Muscle layer of duodenum (tissue), 2 donors: ENCODE measurements around the gene LDLRAP1.

Source experiments
- H3K27ac ChIP-seq: one replicate; pipeline ENCODE4 v1.7.0; 2013; ENCODE audit warnings: mild to moderate bottlenecking, low read length
- H3K27me3 ChIP-seq: one replicate; pipeline ENCODE4 v1.7.0; 2013; ENCODE audit warnings: low read depth, mild to moderate bottlenecking, control low read depth, low read length
- H3K36me3 ChIP-seq, 2 donors: one replicate each; pipeline ENCODE4 v1.7.0; 2013; ENCODE audit warnings: low read length in 2 of 2, control low read depth in 1 of 2, mild to moderate bottlenecking in 1 of 2; ENCODE audit not compliant: insufficient read depth in 2 of 2, control insufficient read depth in 1 of 2
- H3K4me1 ChIP-seq, 2 donors: one replicate each; pipeline ENCODE4 v1.7.0; 2013; ENCODE audit warnings: low read length in 2 of 2, mild to moderate bottlenecking in 2 of 2, control low read depth in 1 of 2, moderate library complexity in 1 of 2; ENCODE audit not compliant: insufficient read depth in 2 of 2, control insufficient read depth in 1 of 2
- H3K4me3 ChIP-seq, 2 donors: one replicate each; pipeline ENCODE4 v1.7.0; 2013; ENCODE audit warnings: low read length in 2 of 2, low read depth in 1 of 2, mild to moderate bottlenecking in 1 of 2
- H3K9me3 ChIP-seq, 2 donors: one replicate each; pipeline ENCODE4 v1.7.0; 2013; ENCODE audit warnings: low read length in 2 of 2, control low read depth in 1 of 2, mild to moderate bottlenecking in 1 of 2; ENCODE audit not compliant: control insufficient read depth in 1 of 2
- donor health status: healthy.

The LDLRAP1 gene

GRCh38 chr1:25527226-25527846 is 16.1 kb upstream of the LDLRAP1 start:
- no peaks in the 10 kb centered on the region for H3K4me1 ChIP-seq
- no peak overlapping the region for H3K4me3 ChIP-seq
- H3K9me3 ChIP-seq: peaks cover 0 to 7% of the 10 kb centered on the region in 2 donors
- no peak overlapping the region for H3K27ac ChIP-seq
- no peaks in the 10 kb centered on the region for H3K36me3 ChIP-seq
- no peaks in the 10 kb centered on the region for H3K27me3 ChIP-seq

GRCh38 chr1:25527946-25528595 is 15.3 kb upstream of the LDLRAP1 start:
- Histone ChIP-seq H3K27me3 (no peaks in the 10 kb centered on the region), H3K4me1 (no peaks in the 10 kb centered on the region), H3K27ac (no peak overlapping the region), H3K4me3 (no peak overlapping the region), H3K36me3 (no peaks in the 10 kb centered on the region), H3K9me3 (peaks cover 0 to 7% of the 10 kb centered on the region in 2 donors)

GRCh38 chr1:25528881-25529517 is 14.4 kb upstream of the LDLRAP1 start:
- Histone ChIP-seq H3K27me3 (no peaks in the 10 kb centered on the region), H3K4me1 (no peaks in the 10 kb centered on the region), H3K36me3 (no peaks in the 10 kb centered on the region), H3K9me3 (peaks cover 0 to 7% of the 10 kb centered on the region in 2 donors), H3K27ac (no peak overlapping the region), H3K4me3 (no peak overlapping the region)

- peaks cover 0 to 7% of the 10 kb centered on the region in 2 donors for H3K9me3 ChIP-seq
Observed at GRCh38 chr1:25529518-25530185, 13.8 kb upstream of the LDLRAP1 start.

GRCh38 chr1:25530186-25531081 is 13.0 kb upstream of the LDLRAP1 start:
- Histone ChIP-seq H3K4me1 (no peaks in the 10 kb centered on the region), H3K27me3 (no peaks in the 10 kb centered on the region), H3K9me3 (peaks cover 0 to 2% of the 10 kb centered on the region in 2 donors), H3K4me3 (no peak overlapping the region), H3K27ac (no peak overlapping the region), H3K36me3 (no peaks in the 10 kb centered on the region)

More at GRCh38 chr1:25529518-25530185, 13.8 kb upstream of the LDLRAP1 start:
- H3K36me3 ChIP-seq: no peaks in the 10 kb centered on the region
- H3K27me3 ChIP-seq: no peaks in the 10 kb centered on the region
- no peaks in the 10 kb centered on the region for H3K4me1 ChIP-seq
- no peak overlapping the region for H3K27ac ChIP-seq
- no peak overlapping the region for H3K4me3 ChIP-seq

GRCh38 chr1:25531082-25531461 is 12.3 kb upstream of the LDLRAP1 start:
- Histone ChIP-seq H3K9me3 (no peaks in the 10 kb centered on the region), H3K27me3 (no peaks in the 10 kb centered on the region), H3K36me3 (no peaks in the 10 kb centered on the region), H3K4me3 (no peak overlapping the region), H3K4me1 (no peaks in the 10 kb centered on the region), H3K27ac (no peak overlapping the region)

- Histone ChIP-seq H3K27me3 (no peaks in the 10 kb centered on the region), H3K36me3 (no peaks in the 10 kb centered on the region), H3K27ac (no peak overlapping the region), H3K4me1 (no peaks in the 10 kb centered on the region), H3K4me3 (no peak overlapping the region), H3K9me3 (no peaks in the 10 kb centered on the region)
Observed at GRCh38 chr1:25532970-25533369, 10.4 kb upstream of the LDLRAP1 start.

GRCh38 chr1:25533775-25534409 is 9.5 kb upstream of the LDLRAP1 start:
- Histone ChIP-seq H3K4me1 (no peaks in the 10 kb centered on the region), H3K27ac (no peak overlapping the region), H3K9me3 (no peaks in the 10 kb centered on the region), H3K27me3 (no peaks in the 10 kb centered on the region), H3K4me3 (no peak overlapping the region), H3K36me3 (no peaks in the 10 kb centered on the region)

GRCh38 chr1:25534410-25534788 is 9.0 kb upstream of the LDLRAP1 start:
- H3K36me3 ChIP-seq: no peaks in the 10 kb centered on the region
- no peaks in the 10 kb centered on the region for H3K27me3 ChIP-seq
- H3K9me3 ChIP-seq: no peaks in the 10 kb centered on the region
- H3K4me3 ChIP-seq: no peak overlapping the region
- no peaks in the 10 kb centered on the region for H3K4me1 ChIP-seq
- no peak overlapping the region for H3K27ac ChIP-seq

- Histone ChIP-seq H3K27ac (no peak overlapping the region), H3K9me3 (no peaks in the 10 kb centered on the region), H3K4me1 (no peaks in the 10 kb centered on the region), H3K36me3 (no peaks in the 10 kb centered on the region), H3K4me3 (no peak overlapping the region), H3K27me3 (no peaks in the 10 kb centered on the region)
Observed at GRCh38 chr1:25536124-25536523, 7.3 kb upstream of the LDLRAP1 start.
